ENCODE results near the gene PCBD2. TPM values are rescaled to one million over a fixed set of nuclear protein-coding genes. Genes with fewer than 3 reads are reported as not detected.
"Not testable (repeated sequence)": the region's sequence is repeated elsewhere in the genome, so short reads cannot be mapped to it uniquely, and the experiment has no call there.

PCBD2 gene
- total and polyA plus RNA-seq, 5 experiments from 2014 or later = 10.6 to 15.2 (median 12.4) TPM

DNA sequence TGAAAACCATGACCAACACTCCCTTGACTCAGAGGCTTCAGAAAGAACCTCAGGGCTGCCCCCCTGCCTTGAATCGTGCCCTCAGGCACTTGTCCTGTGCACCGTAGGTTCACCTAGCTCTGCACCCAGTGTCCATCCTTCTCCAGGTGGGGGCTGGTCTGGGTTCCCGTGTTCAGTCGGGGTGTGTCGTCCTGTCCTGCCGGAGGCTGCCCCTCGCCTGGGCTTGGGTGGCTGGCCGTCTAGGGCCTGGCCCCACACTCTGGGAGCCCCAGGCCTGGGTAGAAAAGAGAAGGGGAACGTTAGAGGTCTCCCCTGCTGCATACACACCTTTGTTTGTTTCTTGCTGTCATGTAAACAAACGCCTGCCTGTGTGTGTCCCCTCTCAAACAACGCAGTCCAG lies 92.1 kb downstream of the PCBD2 start:
- Mint-ChIP-seq H3K27me3 (no peaks in the 10 kb centered on the region), H3K36me3 (peaks cover 0 to 9% (median 3%) of the 10 kb centered on the region in 3 donors), H3K4me3 (no peak overlapping the region), H3K9me3 (peaks cover 0 to 7% (median 0%) of the 10 kb centered on the region in 9 donors), H3K4me1 (peaks cover 0 to 6% (median 2%) of the 10 kb centered on the region in 4 donors), H3K27ac (peak overlapping the region in 1 of 10 donors; percentile 54)
- ATAC-seq (no peak), DNase-seq (no peak)
- POLR2A ChIA-PET = no interaction called here

DNA sequence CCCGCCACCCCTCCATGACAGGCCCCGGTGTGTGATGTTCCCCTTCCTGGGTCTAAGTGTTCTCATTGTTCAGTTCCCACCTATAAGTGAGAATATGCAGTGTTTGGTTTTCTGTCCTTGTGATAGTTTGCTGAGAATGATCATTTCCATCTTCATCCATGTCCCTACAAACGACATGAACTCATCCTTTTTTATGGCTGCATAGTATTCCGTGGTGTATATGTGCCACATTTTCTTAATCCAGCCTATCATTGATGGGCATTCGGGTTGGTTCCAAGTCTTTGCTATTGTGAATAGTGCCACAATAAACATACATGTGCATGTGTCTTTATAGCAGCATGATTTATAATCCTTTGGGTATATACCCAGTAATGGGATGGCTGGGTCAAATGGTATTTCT lies 93.1 kb downstream of the PCBD2 start:
- H3K27me3 Mint-ChIP-seq, H3K4me1 Mint-ChIP-seq, POLR2A ChIA-PET, H3K4me3 Mint-ChIP-seq, H3K27ac Mint-ChIP-seq, DNase-seq, H3K9me3 Mint-ChIP-seq, ATAC-seq: not testable (repeated sequence)
- peaks cover 0 to 13% (median 9%) of the 10 kb centered on the region in 3 donors for H3K36me3 Mint-ChIP-seq

DNA sequence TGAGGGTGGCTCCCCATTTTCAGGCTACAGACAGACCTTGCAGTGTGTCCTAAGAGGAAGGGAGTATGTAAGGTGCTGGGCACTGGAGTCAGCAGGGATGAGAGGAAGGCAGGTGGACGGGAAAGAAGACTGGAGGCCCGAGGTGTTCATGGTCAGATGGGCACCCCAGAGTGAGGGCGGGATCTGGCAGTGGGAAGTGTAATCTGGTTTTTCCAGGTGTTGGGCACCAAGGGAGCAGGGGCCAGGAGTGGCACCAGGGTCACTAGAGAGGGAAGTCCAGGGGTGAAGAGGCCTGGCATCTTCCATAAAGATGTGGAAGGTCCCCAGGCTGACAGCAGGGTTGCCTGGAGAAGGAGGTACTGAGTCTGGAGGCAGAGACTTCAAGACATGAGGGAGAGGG lies 99.4 kb downstream of the PCBD2 start:
- Mint-ChIP-seq H3K4me1 (peaks cover 0 to 3% (median 0%) of the 10 kb centered on the region in 4 donors), H3K27me3 (peaks cover 0 to 12% (median 0%) of the 10 kb centered on the region in 5 donors), H3K9me3 (peaks cover 0 to 7% (median 0%) of the 10 kb centered on the region in 9 donors), H3K36me3 (peaks cover 0 to 11% (median 9%) of the 10 kb centered on the region in 3 donors), H3K27ac (no peak overlapping the region), H3K4me3 (no peak overlapping the region)
- DNase-seq (no peak), ATAC-seq (no peak)
- POLR2A ChIA-PET = no interaction called here

DNA sequence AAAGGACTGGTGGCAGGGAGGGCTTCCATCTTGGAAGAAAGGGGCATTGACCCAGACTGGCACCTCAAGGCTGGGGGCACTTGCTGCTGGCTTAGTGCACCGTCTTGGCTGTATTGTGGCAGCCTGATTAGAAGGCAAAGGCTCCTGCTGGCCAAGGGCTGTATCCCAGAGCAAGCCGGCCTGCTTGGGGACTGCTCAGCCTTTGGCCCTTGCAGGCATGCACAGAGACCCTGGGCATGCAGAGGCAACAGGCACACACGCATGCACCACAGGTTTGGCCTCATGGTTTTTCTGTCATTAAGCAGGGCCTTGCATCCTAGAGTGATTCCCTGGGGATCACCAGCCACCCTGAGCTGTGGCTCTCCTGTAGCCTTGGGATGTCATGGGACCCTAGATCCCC lies 100.1 kb downstream of the PCBD2 start:
- POLR2A ChIA-PET = no interaction called here
- DNase-seq (no peak), ATAC-seq (no peak)
- Mint-ChIP-seq H3K27ac (no peak overlapping the region), H3K4me1 (peaks cover 0 to 3% (median 0%) of the 10 kb centered on the region in 4 donors), H3K9me3 (peaks cover 0 to 3% (median 0%) of the 10 kb centered on the region in 9 donors), H3K4me3 (no peak overlapping the region), H3K27me3 (peaks cover 0 to 12% (median 0%) of the 10 kb centered on the region in 5 donors), H3K36me3 (peaks cover 0 to 11% (median 9%) of the 10 kb centered on the region in 3 donors)

DNA sequence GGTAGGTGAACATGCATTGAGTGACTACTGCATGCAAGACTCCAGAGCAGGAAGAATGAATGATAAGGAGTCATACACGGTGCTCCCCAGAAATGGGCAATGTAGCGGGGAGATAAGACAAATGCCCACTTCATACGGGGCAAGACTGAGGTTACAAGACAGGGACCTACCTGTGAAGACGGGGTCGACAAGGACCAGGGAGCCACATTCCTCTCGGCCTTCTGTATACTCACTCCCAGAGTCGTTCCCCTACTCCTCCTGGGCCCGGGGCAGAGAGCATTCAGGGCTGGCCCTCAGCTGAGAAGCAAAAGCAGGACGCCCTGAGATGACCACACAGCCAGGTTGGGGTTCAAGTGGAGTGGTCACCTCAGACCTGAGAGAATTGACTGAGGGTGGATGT lies 102.4 kb downstream of the PCBD2 start:
- Mint-ChIP-seq H3K27me3 (peaks cover 0 to 12% (median 2%) of the 10 kb centered on the region in 5 donors), H3K4me1 (peaks cover 0 to 3% (median 0%) of the 10 kb centered on the region in 4 donors), H3K4me3 (no peak overlapping the region), H3K27ac (no peak overlapping the region), H3K9me3 (peaks cover 0 to 2% (median 0%) of the 10 kb centered on the region in 9 donors), H3K36me3 (peaks cover 0 to 10% (median 3%) of the 10 kb centered on the region in 3 donors)
- POLR2A ChIA-PET = no interaction called here
- DNase-seq = no peak
- no peak for ATAC-seq

DNA sequence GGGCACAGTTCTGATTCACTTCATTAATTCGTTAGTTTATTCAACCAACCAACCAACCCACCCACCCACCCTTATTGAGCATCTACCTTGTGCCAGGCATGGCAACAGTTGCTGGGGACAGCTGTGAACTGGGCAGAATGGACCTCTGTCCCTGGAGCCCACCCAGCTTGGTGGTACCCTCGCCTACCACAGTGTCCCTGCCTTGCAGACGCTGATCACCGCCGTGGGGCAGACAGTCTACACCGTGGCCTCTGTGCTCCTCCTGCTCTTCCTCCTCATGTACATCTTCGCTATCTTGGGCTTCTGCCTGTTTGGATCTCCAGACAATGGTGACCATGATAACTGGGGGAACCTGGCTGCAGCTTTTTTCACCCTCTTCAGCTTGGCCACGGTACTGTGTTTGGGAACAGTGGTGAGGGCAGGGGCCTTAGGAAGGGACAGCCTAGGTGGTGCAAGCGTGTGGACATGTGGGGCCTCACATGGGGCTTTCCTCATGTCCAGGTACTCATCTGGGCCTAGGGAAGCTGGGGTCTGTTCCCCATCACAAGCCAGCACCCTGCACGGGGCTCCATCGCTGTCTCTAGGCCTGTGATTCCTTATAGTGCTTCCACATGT lies 102.9 kb downstream of the PCBD2 start:
- Mint-ChIP-seq H3K36me3 (peaks cover 0 to 5% (median 0%) of the 10 kb centered on the region in 3 donors), H3K27ac (no peak overlapping the region), H3K4me3 (no peak overlapping the region), H3K27me3 (peaks cover 0 to 12% (median 2%) of the 10 kb centered on the region in 5 donors), H3K4me1 (peaks cover 0 to 3% (median 0%) of the 10 kb centered on the region in 4 donors), H3K9me3 (peaks cover 0 to 2% (median 0%) of the 10 kb centered on the region in 9 donors)
- POLR2A ChIA-PET = no interaction called here
- no peak for DNase-seq
- ATAC-seq = no peak

DNA sequence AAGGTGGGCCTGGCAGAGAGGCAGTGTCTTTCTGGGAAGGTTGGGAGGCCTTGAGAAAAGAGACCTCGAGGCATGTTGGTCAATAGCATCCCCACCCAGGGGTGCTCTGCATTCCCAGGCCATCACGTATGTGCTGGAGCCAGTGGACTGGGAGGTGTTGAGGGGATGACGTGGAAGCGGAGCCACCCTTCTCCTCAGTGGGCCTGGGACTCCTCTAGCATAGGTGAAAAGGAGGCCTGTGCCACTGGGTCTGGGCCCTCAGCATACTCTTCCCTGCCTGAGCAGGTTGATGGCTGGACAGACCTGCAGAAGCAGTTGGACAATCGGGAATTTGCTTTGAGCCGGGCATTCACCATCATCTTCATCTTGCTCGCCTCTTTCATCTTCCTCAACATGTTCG lies 103.6 kb downstream of the PCBD2 start:
- H3K27me3 Mint-ChIP-seq = peaks cover 0 to 12% (median 2%) of the 10 kb centered on the region in 5 donors
- peaks cover 0 to 2% (median 0%) of the 10 kb centered on the region in 9 donors for H3K9me3 Mint-ChIP-seq
- POLR2A ChIA-PET = no interaction called here
- H3K27ac Mint-ChIP-seq = no peak overlapping the region
- peaks cover 0 to 3% (median 0%) of the 10 kb centered on the region in 4 donors for H3K4me1 Mint-ChIP-seq
- no peak overlapping the region for H3K4me3 Mint-ChIP-seq
- H3K36me3 Mint-ChIP-seq = peaks cover 0 to 4% (median 0%) of the 10 kb centered on the region in 3 donors
- DNase-seq = no peak
- no peak for ATAC-seq

DNA sequence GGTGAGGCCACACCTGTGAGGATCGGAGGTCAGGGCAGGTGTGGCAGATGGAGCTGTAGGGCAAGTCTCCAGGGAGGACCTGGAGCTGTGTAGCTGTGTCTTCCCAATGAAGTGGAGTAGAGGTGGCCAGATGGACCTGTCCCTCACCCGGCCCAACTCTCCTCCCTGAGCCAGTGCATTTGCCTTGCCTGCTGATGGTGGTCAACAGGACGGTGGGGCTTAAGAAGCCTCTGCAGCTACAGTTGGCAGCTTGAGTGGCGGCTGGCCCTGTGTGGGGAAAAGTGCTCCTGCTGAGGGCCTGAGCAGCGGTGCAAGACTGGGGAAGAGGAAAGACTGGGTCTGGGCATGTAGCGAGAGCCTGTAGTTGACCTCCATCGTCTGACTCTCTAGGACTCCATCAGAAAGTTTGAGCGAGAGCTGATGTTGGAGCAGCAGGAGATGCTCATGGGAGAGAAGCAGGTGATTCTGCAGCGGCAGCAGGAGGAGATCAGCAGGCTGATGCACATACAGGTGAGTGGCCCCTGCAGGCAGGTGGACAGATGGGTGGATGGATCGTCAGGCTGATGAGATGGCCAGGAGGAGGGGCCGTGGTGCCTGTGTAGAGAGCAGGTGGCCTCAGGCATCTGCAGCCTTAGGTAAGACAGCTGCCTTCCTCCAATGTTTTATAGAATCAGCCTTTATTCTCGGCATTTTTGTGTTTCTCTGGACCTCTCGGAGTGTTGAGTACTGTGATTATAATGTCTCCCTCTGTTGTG lies 104.2 kb downstream of the PCBD2 start:
- Mint-ChIP-seq H3K4me3 (no peak overlapping the region), H3K27ac (peak overlapping the region in 1 of 10 donors; percentile 27), H3K9me3 (peaks cover 0 to 2% (median 0%) of the 10 kb centered on the region in 9 donors), H3K4me1 (peaks cover 0 to 2% (median 0%) of the 10 kb centered on the region in 4 donors), H3K27me3 (peaks cover 0 to 8% (median 2%) of the 10 kb centered on the region in 5 donors), H3K36me3 (peaks cover 0 to 4% (median 0%) of the 10 kb centered on the region in 3 donors)
- DNase-seq = no peak
- POLR2A ChIA-PET = no interaction called here
- no peak for ATAC-seq

DNA sequence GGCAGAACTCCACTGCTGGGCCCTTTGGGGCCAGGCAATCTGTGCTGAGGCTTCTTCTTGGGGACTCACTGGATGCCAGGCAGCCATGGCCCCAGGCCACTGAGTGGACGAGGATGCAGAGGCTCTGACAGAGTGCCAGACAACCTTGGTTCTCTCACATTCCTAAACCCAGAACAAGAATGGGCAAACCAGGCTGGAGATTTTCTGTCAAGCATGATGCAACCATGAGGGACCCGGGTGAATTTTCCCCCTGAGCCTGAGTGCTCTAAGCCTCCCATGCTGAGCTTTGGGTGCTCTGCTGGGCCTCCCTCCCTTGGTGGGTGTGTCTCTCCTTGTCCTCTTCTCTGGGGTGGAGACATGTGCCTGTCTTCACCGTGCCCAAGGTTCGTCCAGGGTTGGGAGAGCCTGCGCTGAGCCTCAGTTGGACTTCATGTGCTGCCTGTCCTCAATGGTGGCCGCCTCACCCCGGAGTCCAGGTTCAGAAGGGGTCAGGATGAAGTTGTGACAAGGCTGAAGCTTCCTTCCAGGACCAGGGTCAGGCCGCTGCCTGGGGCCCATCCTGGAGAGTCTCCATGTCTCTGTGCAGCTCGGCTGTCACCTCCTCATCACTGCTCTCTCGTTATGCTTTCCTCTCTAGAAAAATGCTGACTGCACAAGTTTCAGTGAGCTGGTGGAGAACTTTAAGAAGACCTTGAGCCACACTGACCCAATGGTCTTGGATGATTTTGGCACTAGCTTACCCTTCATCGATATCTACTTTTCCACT lies 105.0 kb downstream of the PCBD2 start:
- H3K36me3 Mint-ChIP-seq = peaks cover 0 to 4% (median 0%) of the 10 kb centered on the region in 3 donors
- peaks cover 0 to 2% (median 0%) of the 10 kb centered on the region in 5 donors for H3K27me3 Mint-ChIP-seq
- H3K4me3 Mint-ChIP-seq = no peak overlapping the region
- peak overlapping the region in 1 of 10 donors; percentile 27 for H3K27ac Mint-ChIP-seq
- POLR2A ChIA-PET = interaction anchor here (0.6 kb wide), 1 partner anchor 349 kb away, joined by 5 read pairs; no protein-coding TSS in a partner anchor
- peaks cover 0 to 2% (median 0%) of the 10 kb centered on the region in 9 donors for H3K9me3 Mint-ChIP-seq
- H3K4me1 Mint-ChIP-seq = no peaks in the 10 kb centered on the region
- ATAC-seq = no peak
- DNase-seq = no peak

DNA sequence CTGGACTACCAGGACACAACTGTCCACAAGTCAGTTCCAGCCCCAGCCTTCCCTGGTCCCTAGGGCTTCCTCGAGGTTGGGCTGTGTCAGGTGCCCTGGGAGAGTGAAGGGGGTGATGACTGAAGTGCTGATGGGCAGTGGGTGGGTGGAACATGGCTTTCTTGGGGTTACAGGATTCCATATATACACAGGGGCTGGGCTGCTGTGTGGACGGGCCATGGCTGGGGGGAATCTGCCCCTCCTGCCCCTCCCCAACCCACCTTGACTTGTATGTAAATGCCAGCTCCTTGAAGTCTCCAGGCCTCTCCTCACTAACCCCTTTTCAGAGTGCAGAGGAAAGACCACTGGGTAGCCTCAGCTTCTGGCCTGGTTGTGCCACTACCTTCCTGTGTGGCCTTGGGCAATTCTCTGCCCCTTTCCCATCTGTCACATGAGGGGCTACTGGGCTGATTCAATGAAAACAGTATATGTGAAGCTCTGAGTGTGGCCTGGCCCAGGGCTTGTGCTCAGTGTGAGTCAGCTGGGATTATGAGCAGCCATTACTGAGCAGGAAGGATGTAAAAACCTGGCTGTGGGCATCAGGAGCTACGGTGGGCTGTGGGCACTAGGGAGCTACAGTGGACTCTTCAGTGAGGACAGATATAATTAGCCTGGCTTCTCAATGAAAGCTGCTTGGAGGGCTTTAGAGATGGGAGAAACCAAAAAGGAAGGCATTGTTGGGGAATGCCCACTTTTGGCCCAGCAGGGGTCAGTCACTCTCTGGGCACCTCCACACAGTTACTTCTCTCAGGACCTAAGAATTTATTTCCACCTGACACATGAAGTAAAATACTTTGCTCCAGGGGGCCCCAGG lies 105.8 kb downstream of the PCBD2 start:
- Mint-ChIP-seq H3K27ac (no peak overlapping the region), H3K4me3 (no peak overlapping the region), H3K27me3 (peaks cover 0 to 2% (median 0%) of the 10 kb centered on the region in 5 donors), H3K36me3 (peaks cover 0 to 4% (median 0%) of the 10 kb centered on the region in 3 donors), H3K4me1 (no peaks in the 10 kb centered on the region), H3K9me3 (peaks cover 0 to 2% (median 0%) of the 10 kb centered on the region in 9 donors)
- POLR2A ChIA-PET = interaction anchor here (0.6 kb wide), 1 partner anchor 349 kb away, joined by 5 read pairs; no protein-coding TSS in a partner anchor
- ATAC-seq (no peak), DNase-seq (peak in 1 of 10 donors; percentile 6)

DNA sequence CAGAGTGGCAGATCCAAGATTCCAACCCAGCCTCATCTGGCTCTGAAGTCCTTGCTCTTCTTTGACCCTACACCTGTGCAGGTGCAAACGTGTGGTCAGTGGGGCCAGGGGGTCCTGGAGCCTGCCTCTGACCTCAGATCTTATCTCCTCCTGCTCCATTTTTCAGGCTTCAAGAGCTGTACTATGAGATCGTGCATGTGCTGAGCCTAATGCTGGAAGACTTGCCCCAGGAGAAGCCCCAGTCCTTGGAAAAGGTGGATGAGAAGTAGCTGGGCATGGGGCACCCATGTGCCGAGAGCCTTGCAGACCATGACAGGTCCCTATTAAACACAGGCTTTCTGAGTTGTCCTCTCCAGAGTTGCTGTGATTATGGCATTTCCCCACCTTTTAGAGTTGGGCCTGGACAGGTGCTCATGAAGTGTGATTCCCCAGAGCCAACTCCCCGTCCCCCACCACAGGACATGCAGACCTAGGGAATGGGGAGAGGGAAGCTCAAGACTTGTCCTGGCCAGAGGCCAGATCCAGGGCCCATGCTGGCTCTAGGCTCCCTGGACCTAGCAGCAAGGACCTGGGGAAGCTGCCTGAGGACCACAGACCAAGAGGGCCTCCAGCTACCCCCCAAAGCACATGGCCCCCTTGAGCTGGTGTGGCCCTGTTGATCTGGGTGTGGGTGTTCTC lies 106.6 kb downstream of the PCBD2 start:
- peaks cover 0 to 2% (median 0%) of the 10 kb centered on the region in 5 donors for H3K27me3 Mint-ChIP-seq
- no peaks in the 10 kb centered on the region for H3K4me1 Mint-ChIP-seq
- peaks cover 0 to 4% (median 0%) of the 10 kb centered on the region in 3 donors for H3K36me3 Mint-ChIP-seq
- no peak overlapping the region for H3K4me3 Mint-ChIP-seq
- no peak overlapping the region for H3K27ac Mint-ChIP-seq
- H3K9me3 Mint-ChIP-seq = peaks cover 0 to 2% (median 0%) of the 10 kb centered on the region in 9 donors
- POLR2A ChIA-PET = no interaction called here
- ATAC-seq (no peak), DNase-seq (no peak)

All from naive thymus-derived CD8-positive, alpha-beta T cell (primary cell).